Stimulated activated naive CD4-positive, alpha-beta T cell treated with Interleukin-2 at 50 U/mL for 16 hours (primary cell): ENCODE results near the gene TTC8.
"Not testable (repeated sequence)": the region's sequence is repeated elsewhere in the genome, so short reads cannot be mapped to it uniquely, and the experiment has no call there.

ENCODE experiments used
- DNase-seq: peaks from one replicate; lab custom pipeline; 2025; lab: John Stamatoyannopoulos, UW

Gene TTC8

DNA sequence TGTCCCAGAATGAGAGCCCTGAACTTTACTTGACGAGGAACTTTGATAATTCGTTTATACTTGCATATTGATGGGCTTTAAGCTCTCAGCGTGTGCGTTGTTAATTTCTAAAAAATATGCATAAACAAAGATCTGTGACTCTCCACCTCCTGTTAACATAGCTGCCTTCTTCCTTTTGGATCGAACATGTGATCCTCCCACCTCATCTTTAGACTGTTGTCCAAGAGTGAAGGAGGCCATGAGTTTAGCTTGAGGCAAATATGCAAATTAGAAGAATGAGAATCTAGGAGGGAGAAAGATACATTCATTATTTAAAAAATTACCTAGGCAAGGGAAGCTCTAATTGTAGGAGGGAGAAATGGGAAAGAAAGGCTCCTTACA, 617 bp downstream of the TTC8 start:
- DNase-seq: no peak

DNA sequence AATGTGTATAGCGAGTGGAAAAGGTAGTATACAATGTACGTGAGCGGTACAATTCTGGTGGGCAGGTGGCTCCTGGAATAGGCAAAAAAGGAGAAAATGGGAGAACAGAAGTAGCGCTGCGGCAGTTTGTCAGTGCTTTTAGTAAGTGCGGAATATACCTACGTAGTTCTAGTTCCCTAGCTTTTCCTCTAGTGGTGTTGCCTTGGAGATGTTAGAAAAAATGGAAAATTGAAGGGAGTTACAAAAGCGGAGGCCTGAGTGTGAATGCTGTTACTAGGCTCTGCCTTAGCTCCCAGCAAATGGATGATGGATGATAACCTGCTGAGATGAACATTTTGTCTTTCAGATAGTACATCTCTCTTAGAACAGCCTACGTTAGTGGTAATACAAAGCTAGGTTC, 1.1 kb downstream of the TTC8 start:
- DNase-seq: no peak

GRCh38 chr14:88829188-88829587, 4.7 kb downstream of the TTC8 start:
- DNase-seq: no peak

- no peak for DNase-seq
These were observed 5.3 kb downstream of the TTC8 start for GRCh38 chr14:88829685-88830302.

GRCh38 chr14:88831284-88831683, 6.8 kb downstream of the TTC8 start:
- no peak for DNase-seq

GRCh38 chr14:88834883-88835431, 10.5 kb downstream of the TTC8 start:
- no peak for DNase-seq

DNA sequence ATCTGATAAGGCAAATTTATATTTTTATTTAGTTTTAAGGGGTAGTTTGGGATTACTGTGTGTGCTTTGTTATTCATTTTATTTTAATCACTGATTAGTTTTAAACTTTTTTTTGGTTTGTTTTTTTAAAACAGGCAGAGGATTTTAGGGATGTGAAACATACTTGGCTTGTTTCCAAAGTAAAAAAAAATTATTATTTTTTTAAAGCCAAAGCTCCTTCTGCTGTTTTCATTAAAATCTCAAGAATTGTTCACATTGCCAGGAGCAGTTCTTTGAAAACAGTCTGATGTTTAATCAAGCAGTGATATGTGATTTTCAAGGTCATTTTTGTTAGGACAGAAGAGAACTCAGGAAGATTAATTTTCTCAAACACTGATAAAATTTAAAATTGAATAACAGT, 11.2 kb downstream of the TTC8 start:
- no peak for DNase-seq

GRCh38 chr14:88837495-88837894, 13.0 kb downstream of the TTC8 start:
- DNase-seq: no peak

DNA sequence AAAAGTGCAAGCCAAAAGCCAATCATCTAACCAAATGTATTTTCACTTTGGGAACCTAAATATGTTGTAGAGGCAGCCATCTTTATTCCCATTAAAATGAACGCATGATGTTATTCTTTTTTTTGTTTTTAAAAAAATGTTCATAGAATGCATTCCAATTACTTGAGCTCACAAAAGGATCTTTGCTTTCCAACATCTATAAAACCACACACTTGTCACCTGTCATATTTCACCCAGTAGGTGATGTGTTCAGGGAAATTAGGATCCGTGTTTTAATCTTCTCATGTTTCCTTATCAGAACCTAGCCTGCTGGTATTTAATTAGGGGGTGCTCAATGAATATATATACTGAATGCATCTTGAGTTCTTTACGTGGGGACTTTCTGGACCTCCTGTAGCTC, 13.6 kb downstream of the TTC8 start:
- DNase-seq: no peak

GRCh38 chr14:88840926-88841325, 16.5 kb downstream of the TTC8 start:
- DNase-seq: no peak

GRCh38 chr14:88841741-88842140, 17.3 kb downstream of the TTC8 start:
- no peak for DNase-seq

DNA sequence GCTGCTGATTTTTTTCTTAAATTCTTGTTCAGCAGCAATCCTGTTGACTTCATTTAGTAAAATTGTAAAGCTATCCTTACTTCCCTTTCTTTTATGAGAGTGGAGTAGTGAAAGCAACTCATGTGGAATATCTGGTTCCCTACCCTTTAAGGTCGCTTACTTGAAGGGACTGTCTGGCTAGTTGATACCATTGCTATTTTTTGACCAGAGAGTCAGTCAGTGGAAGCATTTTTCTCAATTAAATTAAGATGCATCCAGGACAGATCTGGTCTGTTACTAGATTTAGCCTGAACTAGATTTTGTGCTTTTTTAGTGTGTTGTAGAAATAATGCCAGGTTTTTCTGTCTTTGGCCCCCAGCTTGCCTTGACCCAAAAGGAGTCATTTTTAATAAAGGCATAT, 18.0 kb downstream of the TTC8 start:
- no peak for DNase-seq

DNA sequence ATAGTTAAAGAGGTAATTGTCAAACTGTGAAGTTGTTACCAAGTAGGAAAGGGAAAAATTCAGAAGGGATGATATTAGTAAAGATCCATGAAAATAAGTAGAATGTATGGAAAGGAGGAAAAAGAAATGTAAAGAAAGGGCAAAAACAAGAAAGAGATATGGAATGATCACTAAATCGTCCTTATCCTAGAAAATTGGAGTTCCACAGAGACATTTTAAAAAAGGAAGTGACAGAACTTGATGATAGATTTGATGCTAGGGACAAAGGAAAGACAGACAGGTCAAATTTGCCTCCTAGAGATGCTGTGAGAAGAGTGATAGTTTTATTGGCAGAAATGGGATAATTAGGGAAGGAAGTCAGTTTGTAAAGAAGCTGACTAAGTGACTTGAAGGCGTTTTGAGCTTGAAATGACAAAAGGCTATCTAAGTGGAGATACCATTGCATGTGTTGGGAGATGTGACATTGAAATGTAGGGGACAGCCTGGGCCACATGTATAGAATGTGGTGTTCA, 20.6 kb downstream of the TTC8 start:
- no peak for DNase-seq

- DNase-seq: no peak
These were observed 24.1 kb downstream of the TTC8 start for GRCh38 chr14:88848571-88848970.

GRCh38 chr14:88849716-88850115, 25.3 kb downstream of the TTC8 start:
- no peak for DNase-seq

GRCh38 chr14:88851587-88851986, 27.1 kb downstream of the TTC8 start:
- no peak for DNase-seq

DNA sequence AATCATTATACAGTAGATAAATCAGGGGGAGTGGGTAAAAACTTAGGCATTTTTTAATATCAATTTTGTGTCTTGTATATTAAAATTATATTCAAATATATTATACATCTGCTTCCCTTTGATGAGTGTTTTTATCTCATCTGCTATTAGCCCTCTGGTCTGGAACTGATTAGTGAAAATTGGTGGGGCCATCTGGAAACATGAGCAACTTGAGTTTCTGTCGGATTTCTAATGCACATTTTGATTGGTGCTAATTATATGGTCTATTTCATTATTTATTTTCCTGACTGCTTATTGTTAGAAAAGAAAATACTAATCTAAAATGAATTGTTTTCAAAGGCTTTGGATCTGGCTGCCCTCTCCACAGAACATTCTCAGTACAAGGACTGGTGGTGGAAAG, 28.2 kb downstream of the TTC8 start:
- DNase-seq: no peak

DNA sequence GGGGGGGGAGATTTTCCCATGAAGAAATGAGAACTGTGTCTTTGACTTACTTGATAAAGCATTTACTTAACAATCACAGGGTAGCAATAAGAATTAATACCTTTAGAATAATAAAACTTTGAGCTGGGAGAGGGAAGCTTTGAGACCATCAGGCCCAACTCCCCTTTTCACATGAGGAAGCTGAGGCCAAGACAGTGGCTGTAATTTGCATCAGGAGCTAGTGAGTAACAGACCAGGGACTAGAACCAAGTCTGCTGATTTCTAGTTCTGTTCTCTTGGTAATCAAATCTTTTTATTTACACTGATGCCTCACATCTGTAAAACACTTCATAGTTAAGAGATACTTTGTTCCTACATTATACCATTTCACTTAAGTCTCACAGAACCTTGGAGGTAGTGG, 28.7 kb downstream of the TTC8 start:
- DNase-seq: no peak

DNA sequence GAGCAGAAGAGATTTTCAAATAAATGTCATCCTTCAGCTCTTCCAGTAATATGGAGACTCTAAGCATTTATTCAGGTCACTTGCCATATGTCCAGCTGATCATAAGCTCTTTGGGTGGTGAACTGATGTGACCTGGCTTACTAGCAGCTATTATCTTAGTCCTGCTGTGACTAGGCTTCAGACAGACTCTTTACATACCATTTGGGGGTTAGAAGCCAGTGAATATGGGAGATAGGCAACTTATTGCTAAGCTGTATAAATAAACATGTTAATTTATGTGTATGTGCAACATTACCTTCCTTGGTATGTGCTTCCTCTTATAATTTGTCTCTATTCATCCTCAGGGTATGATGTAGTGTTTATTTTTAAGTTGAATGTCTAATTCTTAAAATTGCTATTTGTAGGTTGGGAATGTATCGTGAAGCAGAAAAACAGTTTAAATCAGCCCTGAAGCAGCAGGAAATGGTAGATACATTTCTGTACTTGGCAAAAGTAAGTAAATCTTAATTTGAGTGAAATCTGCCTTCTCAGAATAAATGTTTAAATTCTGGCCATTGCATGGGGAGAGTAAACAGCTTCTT, 32.4 kb downstream of the TTC8 start:
- no peak for DNase-seq

DNA sequence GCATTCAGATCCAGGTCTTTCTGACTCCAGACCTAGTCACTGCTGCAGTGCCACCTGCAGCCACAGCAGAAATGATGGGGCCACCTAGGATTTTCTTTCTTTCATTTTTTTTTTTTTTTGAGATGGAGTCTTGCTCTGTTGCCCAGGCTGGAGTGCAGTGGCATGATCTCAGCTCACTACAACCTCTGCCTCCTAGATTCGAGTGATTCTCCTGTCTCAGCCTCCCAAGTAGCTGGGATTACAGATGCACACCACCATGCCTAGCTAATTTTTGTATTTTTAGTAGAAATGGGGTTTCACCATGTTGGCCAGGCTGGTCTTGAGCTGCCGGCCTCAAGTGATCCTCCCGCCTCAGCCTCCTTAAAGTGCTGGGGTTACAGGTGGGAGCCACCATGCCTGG, 33.4 kb downstream of the TTC8 start:
- DNase-seq: not testable (repeated sequence)

- DNase-seq: not testable (repeated sequence)
These were observed 34.7 kb downstream of the TTC8 start for GRCh38 chr14:88859118-88859517.

GRCh38 chr14:88863167-88863566, 38.7 kb downstream of the TTC8 start:
- DNase-seq: no peak

DNA sequence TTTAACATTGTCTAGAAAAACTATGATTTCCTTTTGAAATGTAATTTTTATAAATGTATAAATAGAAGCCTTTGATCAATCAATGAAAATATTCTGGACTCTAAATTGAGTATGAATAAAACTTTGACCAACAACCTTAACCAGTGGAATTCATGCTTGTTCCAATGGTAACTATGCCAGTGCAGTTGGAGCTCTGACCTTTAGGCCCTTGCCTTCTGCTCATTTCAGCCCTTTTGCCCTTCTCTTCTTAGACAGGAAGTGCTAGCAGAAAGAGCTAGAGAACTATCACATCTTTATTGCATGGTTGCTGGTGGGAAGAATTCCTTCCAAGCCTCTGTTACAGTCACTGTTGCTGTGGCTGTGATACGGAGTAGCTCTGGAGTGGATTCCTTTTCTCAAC, 39.7 kb downstream of the TTC8 start:
- DNase-seq: no peak

- DNase-seq: no peak
These were observed 41.9 kb downstream of the TTC8 start for GRCh38 chr14:88866305-88866704.
